Small intestine (tissue), 7 donors: ENCODE results near the gene VPS8. TPM values are rescaled to one million over a fixed set of nuclear protein-coding genes. Genes with fewer than 3 reads are reported as not detected.

Experiments
- DNase-seq, 2 donors: peaks; one replicate each; pipeline versions ENCODE4 v3.0.0 to v3.0.0-alpha.2; 2013
- FAIRE-seq: peaks from 2 replicates; lab custom pipeline; 2012; peaks lifted over from hg19 to GRCh38; lab: Jason Lieb, UNC
- H3K27ac ChIP-seq, 3 donors: one replicate each; pipeline ENCODE4 v1.5.1; 2013; ENCODE audit warnings: low read length in 2 of 3, mild to moderate bottlenecking in 2 of 3, control low read depth in 1 of 3, inconsistent platforms in 1 of 3, low read depth in 1 of 3, moderate library complexity in 1 of 3
- H3K27me3 ChIP-seq, 3 donors: one replicate each; pipeline ENCODE4 v1.6.1; 2013; ENCODE audit warnings: low read length in 3 of 3, inconsistent platforms in 1 of 3; ENCODE audit not compliant: control insufficient read depth in 3 of 3, insufficient read depth in 3 of 3
- H3K36me3 ChIP-seq, 3 donors: one replicate each; pipeline ENCODE4 v1.6.1; 2013; ENCODE audit warnings: low read length in 3 of 3, inconsistent platforms in 1 of 3, low read depth in 1 of 3, mild to moderate bottlenecking in 1 of 3, moderate library complexity in 1 of 3; ENCODE audit not compliant: control insufficient read depth in 3 of 3, insufficient read depth in 2 of 3
- H3K4me1 ChIP-seq, 3 donors: one replicate each; pipeline ENCODE4 v1.6.1; 2013; ENCODE audit warnings: low read length in 2 of 3, inconsistent platforms in 1 of 3, low read depth in 1 of 3, mild to moderate bottlenecking in 1 of 3, moderate library complexity in 1 of 3; ENCODE audit not compliant: control insufficient read depth in 3 of 3, insufficient read depth in 2 of 3
- H3K4me3 ChIP-seq, 3 donors: one replicate each; pipeline ENCODE4 v1.5.1; 2013; ENCODE audit warnings: low read length in 3 of 3, control low read depth in 1 of 3, inconsistent platforms in 1 of 3, low read depth in 1 of 3, mild to moderate bottlenecking in 1 of 3, moderate library complexity in 1 of 3
- H3K9me3 ChIP-seq, 2 donors: one replicate each; pipeline ENCODE4 v1.6.1; 2013; ENCODE audit warnings: low read depth in 1 of 2, low read length in 1 of 2; ENCODE audit not compliant: control insufficient read depth in 2 of 2, insufficient read depth in 1 of 2
- WGBS, 3 donors: extraction: QIAGEN DNeasy Blood & Tissue Kit; methylation state at CpG; one replicate each; pipeline ENCODE4 v1.1.7; 2013; 5-methylcytosine and 5-hydroxymethylcytosine counted together
- polyA plus RNA-seq, 4 donors: library from polyadenylated mRNA; stranded (reverse) in 3 of 4; unstranded in 1 of 4; fragments of 200-250 nt in 3 of 4; fragments of 120-200 nt in 1 of 4; gene quantifications; one replicate each; pipeline versions ENCODE4 v1.2.1 to v1.2.3, GENCODE V29; 2013
- donor health status: healthy with polysubstance abuse.
- donor health status: control.
- donor health status: control.
- donor health status: Bipolar disorder and iron deficiency.
- donor health status: healthy.

VPS8 gene
- polyA plus RNA-seq, 4 donors: 7.8 to 32.5 (median 9.2) TPM

DNA sequence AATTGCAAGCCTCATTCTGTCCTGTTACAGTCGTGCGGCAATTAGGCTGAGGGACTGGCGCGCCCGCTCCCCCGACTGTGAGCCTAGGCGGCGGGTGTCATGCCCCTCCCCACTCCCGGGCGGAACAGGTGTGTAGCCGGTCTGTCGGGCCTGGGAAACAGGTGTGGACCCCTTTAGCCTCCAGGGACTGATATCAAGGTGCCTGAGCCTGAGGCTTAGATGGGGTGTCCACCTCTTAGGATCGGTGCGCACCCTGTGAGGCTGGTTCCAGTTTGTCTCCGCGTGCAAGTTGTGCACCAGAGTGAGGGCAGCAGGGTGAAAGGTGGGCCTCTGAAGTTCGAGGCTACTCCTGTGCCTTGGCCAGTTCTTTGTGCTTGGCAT, 686 bp downstream of the VPS8 start:
- FAIRE-seq (no peak), DNase-seq (peak; percentile 39 to 56)
- Histone ChIP-seq H3K9me3 (no peaks in the 10 kb centered on the region), H3K27ac (peak overlapping the region; percentile 75 to 87 (median 77)), H3K36me3 (no peaks in the 10 kb centered on the region), H3K4me3 (peak overlapping the region; percentile 85 to 90 (median 88)), H3K4me1 (peaks cover 0 to 5% (median 4%) of the 10 kb centered on the region in 3 donors), H3K27me3 (no peaks in the 10 kb centered on the region)
- 1 to 6% (median 4%) methylated on average over 17 of the region's 17 CpGs for WGBS, 3 donors

DNA sequence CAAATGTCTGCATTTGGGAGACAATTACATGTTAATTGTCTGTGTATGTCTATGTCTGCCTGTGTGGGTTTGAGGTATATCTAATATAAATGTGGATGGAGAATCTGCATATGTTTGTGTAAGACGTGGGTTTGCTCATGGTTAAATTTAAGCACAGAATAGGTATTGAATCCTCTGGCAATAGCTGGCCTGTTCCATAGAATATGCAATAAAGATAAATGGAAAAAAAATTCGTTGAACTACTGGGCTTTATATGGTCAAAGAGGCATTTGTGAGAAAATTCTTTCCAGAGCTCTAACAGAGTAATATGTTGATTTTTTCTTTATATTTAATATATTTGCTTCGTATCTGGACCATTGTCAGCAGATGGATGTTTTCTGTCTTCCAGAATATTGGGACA, 1.4 kb downstream of the VPS8 start:
- no peak for FAIRE-seq
- Histone ChIP-seq H3K4me3 (peak overlapping the region in 2 of 3 donors; percentile 88 to 90), H3K27ac (no peak overlapping the region), H3K27me3 (no peaks in the 10 kb centered on the region), H3K9me3 (no peaks in the 10 kb centered on the region), H3K36me3 (no peaks in the 10 kb centered on the region), H3K4me1 (peaks cover 0 to 5% (median 4%) of the 10 kb centered on the region in 3 donors)
- no peak for DNase-seq
- 68 to 84% (median 73%) methylated on average over 3 of the region's 3 CpGs for WGBS, 3 donors

DNA sequence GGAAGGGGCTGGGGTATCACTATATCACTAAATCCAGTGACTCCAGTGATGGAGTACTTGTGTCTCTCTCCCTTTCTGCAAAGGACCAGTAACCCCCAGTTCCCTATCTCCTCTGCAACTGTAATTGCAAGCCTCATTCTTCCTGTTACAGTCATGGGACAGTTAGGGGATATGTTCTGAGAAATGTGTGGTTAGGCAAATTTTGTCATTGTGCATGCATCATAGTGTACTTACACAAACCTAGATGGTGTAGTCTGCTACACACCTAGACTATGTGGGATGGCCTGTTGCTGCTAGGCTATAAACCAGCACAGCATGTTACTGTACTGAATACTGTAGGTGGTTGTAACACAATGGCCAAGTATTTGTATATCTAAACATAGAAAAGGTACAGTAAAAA, 2.2 kb downstream of the VPS8 start:
- Histone ChIP-seq H3K4me3 (no peak overlapping the region), H3K36me3 (no peaks in the 10 kb centered on the region), H3K4me1 (peaks cover 0 to 5% (median 4%) of the 10 kb centered on the region in 3 donors), H3K27me3 (no peaks in the 10 kb centered on the region), H3K27ac (no peak overlapping the region), H3K9me3 (no peaks in the 10 kb centered on the region)
- FAIRE-seq: no peak
- no peak for DNase-seq

DNA sequence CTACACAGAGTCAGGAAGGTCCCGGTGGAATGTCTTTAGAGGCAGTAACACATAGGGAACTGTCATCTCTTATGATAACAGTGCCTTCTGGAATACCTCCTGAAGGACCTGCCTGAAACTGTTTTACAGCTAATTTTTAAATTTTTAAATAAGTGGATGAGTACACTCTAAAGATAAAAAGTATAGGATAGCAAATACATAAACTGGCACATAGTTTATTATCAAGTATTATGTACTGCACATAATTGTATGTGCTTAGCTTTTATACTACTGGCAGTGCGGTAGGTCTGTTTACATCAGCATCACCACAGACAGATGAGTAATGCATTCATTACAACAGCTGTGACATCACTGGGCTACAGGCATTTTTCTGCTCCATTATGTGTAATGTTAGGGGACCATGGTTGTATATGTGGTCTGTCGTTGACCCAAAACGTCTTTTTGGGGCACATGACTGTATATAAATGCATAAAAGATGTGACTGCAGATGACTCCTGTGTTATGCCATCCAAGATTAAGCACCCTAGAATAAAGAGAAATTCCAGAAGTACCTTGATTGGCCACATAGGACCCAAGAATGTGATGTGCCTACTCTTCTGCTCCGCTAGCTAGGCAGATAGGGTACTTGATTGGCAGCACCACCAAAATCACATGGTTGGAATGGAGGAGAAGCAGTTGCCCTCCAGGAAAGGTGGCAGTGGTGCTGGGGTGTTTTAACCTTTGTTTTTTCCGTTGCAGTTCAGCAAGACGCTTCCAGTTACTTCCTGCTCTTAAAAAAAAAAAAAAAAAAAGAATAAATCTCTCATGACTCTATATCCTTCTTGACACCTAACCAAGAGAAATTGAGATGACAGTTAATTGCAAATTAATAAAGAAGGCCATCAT, 3.3 kb downstream of the VPS8 start:
- Histone ChIP-seq H3K9me3 (no peaks in the 10 kb centered on the region), H3K27me3 (no peaks in the 10 kb centered on the region), H3K27ac (no peak overlapping the region), H3K36me3 (no peaks in the 10 kb centered on the region), H3K4me3 (no peak overlapping the region), H3K4me1 (peaks cover 0 to 5% (median 4%) of the 10 kb centered on the region in 3 donors)
- DNase-seq: no peak
- WGBS, 3 donors: 67 to 79% (median 78%) methylated on average over 7 of the region's 7 CpGs
- FAIRE-seq: no peak

DNA sequence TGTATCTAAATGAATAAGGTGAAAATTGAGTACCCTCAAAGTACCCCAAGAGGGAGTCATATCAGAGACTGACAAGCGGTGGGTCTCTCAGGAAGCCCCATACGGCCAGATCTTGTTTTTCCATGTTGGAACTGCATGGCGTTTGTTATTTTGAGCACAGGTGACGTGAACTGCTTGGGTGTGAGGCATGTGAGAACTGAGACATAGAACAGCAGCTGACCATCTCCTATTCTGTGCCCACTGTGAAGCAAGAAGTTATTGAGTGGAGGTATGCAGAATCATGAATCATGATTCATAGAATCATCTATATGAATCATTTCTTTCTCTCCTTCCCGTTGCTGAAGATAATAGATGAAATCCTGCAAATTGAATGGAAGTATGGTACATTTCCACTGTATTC, 4.6 kb downstream of the VPS8 start:
- Histone ChIP-seq H3K4me3 (no peak overlapping the region), H3K27me3 (no peaks in the 10 kb centered on the region), H3K36me3 (no peaks in the 10 kb centered on the region), H3K9me3 (no peaks in the 10 kb centered on the region), H3K4me1 (peaks cover 0 to 5% (median 4%) of the 10 kb centered on the region in 3 donors), H3K27ac (no peak overlapping the region)
- DNase-seq: no peak
- no peak for FAIRE-seq
- WGBS, 3 donors: 94 to 97% (median 95%) methylated on average over 5 of the region's 5 CpGs

DNA sequence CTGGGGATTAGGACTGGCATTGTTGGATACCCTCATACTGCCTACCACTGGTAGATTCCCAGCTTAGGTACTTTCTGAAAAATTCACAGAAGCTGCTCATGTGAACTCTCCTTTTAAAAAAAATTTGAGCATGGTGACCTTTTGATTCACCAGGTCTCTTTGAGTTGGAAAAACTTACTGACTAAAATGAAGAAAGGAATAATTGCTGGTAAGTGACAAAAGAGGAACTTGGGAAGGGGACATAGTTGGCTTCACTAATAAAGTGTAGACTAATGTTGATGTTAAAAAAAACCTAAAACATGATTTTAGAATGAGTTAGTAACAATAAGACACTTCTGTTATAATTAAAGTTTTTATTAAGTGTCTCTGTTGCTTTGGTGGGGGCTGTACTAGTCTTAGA, 8.6 kb downstream of the VPS8 start:
- H3K4me3 ChIP-seq: no peak overlapping the region
- peaks cover 0 to 8% (median 0%) of the 10 kb centered on the region in 3 donors for H3K4me1 ChIP-seq
- H3K9me3 ChIP-seq: no peaks in the 10 kb centered on the region
- no peak overlapping the region for H3K27ac ChIP-seq
- DNase-seq (no peak), FAIRE-seq (no peak)
- H3K27me3 ChIP-seq: no peaks in the 10 kb centered on the region
- H3K36me3 ChIP-seq: no peaks in the 10 kb centered on the region

DNA sequence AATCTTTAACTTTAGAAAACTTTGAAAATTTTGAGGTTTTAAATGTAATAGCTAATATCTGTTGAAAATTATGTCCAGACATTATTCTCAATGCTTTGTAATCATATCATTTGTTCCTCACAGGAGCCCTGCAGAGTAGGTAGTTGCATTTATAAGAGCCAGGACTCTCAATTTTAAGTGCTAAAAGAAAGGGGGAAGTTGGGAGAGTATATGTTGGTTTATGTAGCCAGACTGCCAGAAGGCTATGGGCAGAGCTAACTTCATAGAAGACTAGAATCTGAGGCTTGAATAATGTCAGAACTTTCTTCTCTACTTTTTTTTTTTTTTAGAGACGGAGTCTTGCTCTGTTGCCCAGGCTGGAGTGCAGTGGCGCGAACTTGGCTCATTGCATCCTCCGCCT, 9.1 kb downstream of the VPS8 start:
- no peak for FAIRE-seq

DNA sequence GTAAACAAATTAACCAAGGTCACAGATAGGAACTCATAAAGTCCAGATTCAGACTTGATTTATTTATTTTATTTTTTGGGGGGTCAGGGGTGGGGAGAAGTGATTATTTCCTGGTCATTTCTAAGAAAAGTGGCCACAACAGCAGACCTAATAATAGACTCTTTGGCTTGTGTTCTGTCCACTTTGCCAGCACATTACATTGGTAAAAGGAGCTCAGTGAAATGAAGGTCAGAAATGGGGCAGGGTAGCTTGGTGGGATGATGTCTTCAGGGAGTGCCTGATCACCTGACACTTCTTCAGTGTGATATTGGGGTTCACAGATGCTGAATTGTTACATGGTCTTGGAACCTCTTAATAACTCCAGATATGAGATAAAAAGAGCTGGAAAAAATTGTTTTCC, 10.1 kb downstream of the VPS8 start:
- Histone ChIP-seq H3K36me3 (no peaks in the 10 kb centered on the region), H3K4me3 (no peak overlapping the region), H3K4me1 (peaks cover 0 to 8% (median 0%) of the 10 kb centered on the region in 3 donors), H3K27me3 (no peaks in the 10 kb centered on the region), H3K9me3 (no peaks in the 10 kb centered on the region), H3K27ac (no peak overlapping the region)
- FAIRE-seq (no peak), DNase-seq (no peak)

More for the DNA sequence above, 9.1 kb downstream of the VPS8 start:
- WGBS, 3 donors: 96 to 97% (median 97%) methylated on average over 4 of the region's 4 CpGs
- Histone ChIP-seq H3K27ac (no peak overlapping the region), H3K36me3 (no peaks in the 10 kb centered on the region), H3K9me3 (no peaks in the 10 kb centered on the region), H3K4me3 (no peak overlapping the region), H3K4me1 (peaks cover 0 to 8% (median 0%) of the 10 kb centered on the region in 3 donors), H3K27me3 (no peaks in the 10 kb centered on the region)
- no peak for DNase-seq
